Cardiac septum (tissue), 1 donor: Measurements from ENCODE around the gene LOXHD1. TPM values are rescaled to one million over a fixed set of nuclear protein-coding genes. Genes with fewer than 3 reads are reported as not detected.

ENCODE experiments used
- DNase-seq: peaks from one replicate; pipeline ENCODE4 v3.0.0-alpha.2; 2020; ENCODE audit warnings: low spot score
- intact Hi-C: fragments of 100-400 bp; cut with DNase I; formaldehyde crosslinking; loops from one replicate; pipeline ENCODE4 v1.14.0; 2022
- long read RNA-seq: library from polyadenylated mRNA; unstranded; transcript quantifications from one replicate; pipeline ENCODE4 v2.0.0, GENCODE V29; 2021
- total RNA-seq: library from RNA; stranded (reverse); fragmentation: NEBNext Ultra II Directional; extraction: Animal tissue kit (Norgen Biotek cat#: 25700); gene quantifications from one replicate; pipeline ENCODE4 v1.2.1, GENCODE V29; 2021
- donor health status: DM: no; HTN: no; CAD: no.

Gene LOXHD1, protein sequence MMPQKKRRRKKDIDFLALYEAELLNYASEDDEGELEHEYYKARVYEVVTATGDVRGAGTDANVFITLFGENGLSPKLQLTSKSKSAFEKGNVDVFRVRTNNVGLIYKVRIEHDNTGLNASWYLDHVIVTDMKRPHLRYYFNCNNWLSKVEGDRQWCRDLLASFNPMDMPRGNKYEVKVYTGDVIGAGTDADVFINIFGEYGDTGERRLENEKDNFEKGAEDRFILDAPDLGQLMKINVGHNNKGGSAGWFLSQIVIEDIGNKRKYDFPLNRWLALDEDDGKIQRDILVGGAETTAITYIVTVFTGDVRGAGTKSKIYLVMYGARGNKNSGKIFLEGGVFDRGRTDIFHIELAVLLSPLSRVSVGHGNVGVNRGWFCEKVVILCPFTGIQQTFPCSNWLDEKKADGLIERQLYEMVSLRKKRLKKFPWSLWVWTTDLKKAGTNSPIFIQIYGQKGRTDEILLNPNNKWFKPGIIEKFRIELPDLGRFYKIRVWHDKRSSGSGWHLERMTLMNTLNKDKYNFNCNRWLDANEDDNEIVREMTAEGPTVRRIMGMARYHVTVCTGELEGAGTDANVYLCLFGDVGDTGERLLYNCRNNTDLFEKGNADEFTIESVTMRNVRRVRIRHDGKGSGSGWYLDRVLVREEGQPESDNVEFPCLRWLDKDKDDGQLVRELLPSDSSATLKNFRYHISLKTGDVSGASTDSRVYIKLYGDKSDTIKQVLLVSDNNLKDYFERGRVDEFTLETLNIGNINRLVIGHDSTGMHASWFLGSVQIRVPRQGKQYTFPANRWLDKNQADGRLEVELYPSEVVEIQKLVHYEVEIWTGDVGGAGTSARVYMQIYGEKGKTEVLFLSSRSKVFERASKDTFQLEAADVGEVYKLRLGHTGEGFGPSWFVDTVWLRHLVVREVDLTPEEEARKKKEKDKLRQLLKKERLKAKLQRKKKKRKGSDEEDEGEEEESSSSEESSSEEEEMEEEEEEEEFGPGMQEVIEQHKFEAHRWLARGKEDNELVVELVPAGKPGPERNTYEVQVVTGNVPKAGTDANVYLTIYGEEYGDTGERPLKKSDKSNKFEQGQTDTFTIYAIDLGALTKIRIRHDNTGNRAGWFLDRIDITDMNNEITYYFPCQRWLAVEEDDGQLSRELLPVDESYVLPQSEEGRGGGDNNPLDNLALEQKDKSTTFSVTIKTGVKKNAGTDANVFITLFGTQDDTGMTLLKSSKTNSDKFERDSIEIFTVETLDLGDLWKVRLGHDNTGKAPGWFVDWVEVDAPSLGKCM (N-terminal part only)
- 0.48 TPM for total RNA-seq
- long read RNA-seq, result 0 reads

- DNase-seq, result peak; percentile 59
- intact Hi-C loops, result loop anchor here (5.0 kb wide), 3 partner anchors 100 to 485 kb away; a partner anchor contains a TSS
Measured at GRCh38 chr18:46657115-46657955, at the start of gene LOXHD1. Gene LOXHD1, minus strand, starts transcription at chr18:46657220. Its CDS starts 187 bp downstream, at chr18:46657033.

GRCh38 chr18:46705521-46705920 lies 48.5 kb upstream of the LOXHD1 start:
- intact Hi-C loops, result no loop called here
- no peak for DNase-seq

- no peak for DNase-seq
- intact Hi-C loops, result no loop called here
Measured at GRCh38 chr18:46704816-46705215, 47.8 kb upstream of the LOXHD1 start.

DNA sequence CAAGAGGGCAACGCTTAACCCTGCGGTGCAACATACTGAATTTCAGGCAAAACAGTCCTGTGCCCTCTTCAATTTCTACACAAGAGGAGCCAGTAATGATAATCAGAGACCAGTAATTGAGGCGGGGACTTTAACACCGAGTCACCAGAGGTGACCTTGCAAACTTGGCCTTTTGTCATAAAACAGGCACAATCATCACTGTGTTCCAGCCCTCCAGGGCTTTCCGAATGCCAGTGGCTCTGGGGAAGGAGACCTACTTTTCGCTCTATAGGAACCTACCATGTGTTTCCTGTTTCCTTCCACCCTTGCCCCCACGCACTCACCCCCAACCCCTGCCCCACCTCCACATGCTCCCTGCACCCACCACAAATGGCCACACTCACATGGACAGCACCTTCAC lies 47.2 kb upstream of the LOXHD1 start:
- DNase-seq, result no peak
- intact Hi-C loops, result no loop called here

- DNase-seq, result no peak
- intact Hi-C loops, result no loop called here
Measured at GRCh38 chr18:46702471-46702870, 45.5 kb upstream of the LOXHD1 start.

DNA sequence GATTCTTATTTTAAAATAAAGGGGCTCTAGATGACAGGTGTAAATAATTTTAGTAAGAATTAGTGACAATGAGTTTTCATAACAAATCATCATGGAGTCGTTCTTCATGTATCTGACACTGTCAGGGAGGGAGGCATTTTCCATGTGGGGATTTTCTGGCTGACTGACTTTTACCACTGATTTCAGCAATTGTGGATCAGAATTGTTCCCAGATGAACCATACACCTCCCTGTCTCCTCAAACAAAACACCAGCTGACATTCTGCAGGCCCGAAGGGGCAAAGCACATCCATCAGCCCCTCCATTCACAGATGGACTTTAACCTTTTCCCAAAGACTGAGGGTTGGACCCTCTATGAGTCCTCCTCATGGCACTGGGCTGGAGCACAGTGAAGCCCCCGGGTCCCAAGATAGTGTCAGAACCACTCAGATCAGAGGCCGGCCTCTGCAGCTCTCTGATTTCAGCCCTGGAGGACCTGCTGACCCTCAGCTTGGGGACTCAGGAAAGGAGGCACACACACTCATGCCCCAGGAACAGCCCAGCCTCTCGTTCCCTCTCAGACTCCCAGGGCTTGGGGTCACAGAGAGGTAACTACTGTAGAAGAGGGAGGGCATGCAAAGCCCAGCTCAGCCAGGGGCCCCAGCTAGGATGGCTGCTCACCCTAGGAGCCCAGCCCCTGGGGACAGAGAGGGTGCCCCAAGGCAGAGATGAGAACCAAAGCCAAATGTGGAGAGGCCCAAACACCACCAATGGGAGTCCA lies 43.2 kb upstream of the LOXHD1 start:
- DNase-seq, result no peak
- intact Hi-C loops, result no loop called here

- no peak for DNase-seq
- intact Hi-C loops, result loop anchor here (5.0 kb wide), 1 partner anchor 61 kb away; the partner anchor contains the start of gene ST8SIA5
Measured at GRCh38 chr18:46696702-46697101, 39.7 kb upstream of the LOXHD1 start.

GRCh38 chr18:46696268-46696667 lies 39.2 kb upstream of the LOXHD1 start:
- intact Hi-C loops, result loop anchor here (5.0 kb wide), 1 partner anchor 61 kb away; the partner anchor contains the start of gene ST8SIA5
- DNase-seq, result no peak

GRCh38 chr18:46693996-46694395 lies 37.0 kb upstream of the LOXHD1 start:
- no peak for DNase-seq
- intact Hi-C loops, result no loop called here

DNA sequence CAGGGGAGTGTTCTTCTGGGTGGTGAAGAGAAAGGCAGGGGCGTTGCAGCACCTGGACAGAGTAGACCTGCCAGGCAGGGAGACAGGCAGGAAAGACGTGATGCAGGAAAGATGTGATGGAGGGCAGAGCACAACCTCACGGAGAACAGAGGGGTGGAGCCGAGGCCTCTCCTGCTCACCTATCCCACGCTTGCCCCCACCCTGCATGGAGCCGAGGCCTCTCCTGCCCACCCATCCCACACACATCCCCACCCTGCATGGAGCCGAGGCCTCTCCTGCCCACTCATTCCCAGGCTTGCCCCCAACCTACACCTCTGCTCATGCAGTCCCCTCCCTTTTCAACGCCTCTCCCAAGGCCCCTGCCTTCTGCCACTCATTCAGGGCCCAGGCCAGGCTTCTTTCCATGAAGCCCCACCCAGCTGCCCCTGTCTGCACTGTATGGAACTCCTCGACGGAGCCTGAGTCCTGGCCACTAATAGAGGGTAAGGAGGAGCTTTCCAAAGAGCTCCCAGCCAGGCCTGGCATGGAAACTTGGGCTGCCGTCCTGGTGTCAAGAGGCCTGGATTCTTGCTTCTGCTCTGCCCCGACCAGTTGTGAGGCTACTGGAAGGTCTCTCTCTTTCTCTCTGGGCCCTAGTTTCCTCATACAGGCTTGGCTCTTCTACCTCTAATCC lies 32.0 kb upstream of the LOXHD1 start:
- no peak for DNase-seq
- intact Hi-C loops, result no loop called here

DNA sequence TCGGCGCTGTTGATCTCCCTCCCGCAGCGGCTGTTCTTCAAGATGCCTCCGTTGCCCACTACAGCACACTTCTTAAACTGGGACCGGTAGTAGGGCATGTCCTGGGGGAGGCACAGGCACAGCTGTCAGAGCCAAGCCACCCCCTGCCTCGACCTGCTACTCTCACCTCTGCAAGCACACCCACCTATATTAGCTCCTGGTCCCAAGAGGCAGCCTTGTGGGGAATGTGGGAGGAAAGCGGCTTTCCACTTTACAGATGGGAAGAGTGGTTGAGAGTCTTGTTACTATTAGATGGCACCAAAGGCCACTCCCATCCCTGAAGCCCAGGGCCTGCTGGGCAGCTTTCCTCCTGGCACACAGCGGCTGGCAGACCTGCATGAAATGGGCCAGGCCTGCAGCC lies 29.2 kb upstream of the LOXHD1 start:
- intact Hi-C loops, result no loop called here
- no peak for DNase-seq

- intact Hi-C loops, result no loop called here
Measured at GRCh38 chr18:46683252-46683651, 26.2 kb upstream of the LOXHD1 start.

GRCh38 chr18:46680784-46681695 lies 24.0 kb upstream of the LOXHD1 start:
- intact Hi-C loops, result no loop called here
- DNase-seq, result no peak

More at GRCh38 chr18:46683252-46683651, 26.2 kb upstream of the LOXHD1 start:
- DNase-seq, result no peak

GRCh38 chr18:46679846-46680598 lies 23.0 kb upstream of the LOXHD1 start:
- DNase-seq, result no peak
- intact Hi-C loops, result loop anchor here (5.0 kb wide), 1 partner anchor 152 kb away; no protein-coding TSS in a partner anchor

DNA sequence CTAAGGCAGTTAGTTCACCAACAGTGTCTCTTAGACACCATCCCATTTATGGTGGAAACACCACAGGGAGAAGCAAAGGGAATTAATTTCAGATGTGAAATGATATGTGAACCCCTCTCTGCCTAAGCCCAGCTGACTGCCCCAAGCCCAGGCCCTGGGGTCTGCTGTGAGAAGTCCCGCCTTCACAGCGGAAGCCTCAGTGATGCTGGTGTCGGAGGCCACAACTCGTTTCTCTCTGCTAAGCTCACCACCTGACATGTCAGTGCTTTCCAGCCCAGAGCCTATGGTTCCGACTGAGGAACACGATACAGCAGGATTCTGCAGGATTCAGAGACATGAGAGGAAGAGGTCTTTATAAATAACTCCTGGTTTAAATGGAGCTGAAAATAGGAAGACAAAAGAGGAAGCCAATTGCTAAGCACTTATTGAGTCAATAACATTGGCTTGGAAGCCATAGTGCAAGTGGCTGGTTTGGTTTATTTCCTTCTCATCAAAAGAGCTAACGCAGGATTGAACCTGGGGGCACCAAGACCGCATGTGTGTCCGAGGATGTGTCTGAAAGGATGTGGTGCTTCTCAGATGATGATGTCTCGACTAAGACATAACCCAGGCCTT lies 21.9 kb upstream of the LOXHD1 start:
- intact Hi-C loops, result loop anchor here (5.0 kb wide), 1 partner anchor 153 kb away; no protein-coding TSS in a partner anchor
- no peak for DNase-seq
